NCI-H1105 (cell line): ENCODE data around the gene KDM1B.
A peak's percentile ranks its signal among the peaks of the same experiment; 100 is the strongest.
"Not testable (repeated sequence)": the region's sequence is repeated elsewhere in the genome, so short reads cannot be mapped to it uniquely, and the experiment has no call there.

Source experiments
- DNase-seq: peaks from one replicate; lab custom pipeline; 2025; lab: John Stamatoyannopoulos, UW

KDM1B gene

GRCh38 chr6:18155150-18155863 is at the start of gene KDM1B:
Gene KDM1B, plus strand, starts transcription at chr6:18155422. Its CDS starts 4,474 bp downstream, at chr6:18159896.
- DNase-seq: peak; percentile 99

- DNase-seq: no peak
Observed at GRCh38 chr6:18107061-18107460, 48.2 kb upstream of the KDM1B start.

- DNase-seq: no peak
Observed at GRCh38 chr6:18110162-18110561, 45.1 kb upstream of the KDM1B start.

GRCh38 chr6:18115356-18115755 is 39.9 kb upstream of the KDM1B start:
- DNase-seq: no peak

- no peak for DNase-seq
Observed at GRCh38 chr6:18117136-18117535, 38.1 kb upstream of the KDM1B start.

- DNase-seq: no peak
Observed at GRCh38 chr6:18118330-18118729, 36.9 kb upstream of the KDM1B start.

GRCh38 chr6:18119236-18119635 is 36.0 kb upstream of the KDM1B start:
- DNase-seq: no peak

GRCh38 chr6:18121580-18122127 is 33.6 kb upstream of the KDM1B start:
- no peak for DNase-seq

- DNase-seq: peak; percentile 55
Observed at GRCh38 chr6:18122128-18123093, 32.8 kb upstream of the KDM1B start, which contains the start of gene NHLRC1. Gene NHLRC1, minus strand, starts transcription at chr6:18122677. Its CDS starts 71 bp downstream, at chr6:18122606.

GRCh38 chr6:18126121-18126520 is 29.1 kb upstream of the KDM1B start:
- no peak for DNase-seq

GRCh38 chr6:18132346-18132745 is 22.9 kb upstream of the KDM1B start:
- DNase-seq: no peak

GRCh38 chr6:18135171-18135570 is 20.1 kb upstream of the KDM1B start:
- no peak for DNase-seq

GRCh38 chr6:18136260-18136659 is 19.0 kb upstream of the KDM1B start:
- DNase-seq: no peak

GRCh38 chr6:18138906-18139305 is 16.3 kb upstream of the KDM1B start:
- DNase-seq: no peak

GRCh38 chr6:18139935-18140621 is 15.1 kb upstream of the KDM1B start:
- no peak for DNase-seq

- DNase-seq: peak; percentile 95
Observed at GRCh38 chr6:18141805-18142590, 13.2 kb upstream of the KDM1B start.

GRCh38 chr6:18142591-18142861 is 12.7 kb upstream of the KDM1B start:
- DNase-seq: peak; percentile 65

- DNase-seq: no peak
Observed at GRCh38 chr6:18147160-18147559, 8.1 kb upstream of the KDM1B start.

- no peak for DNase-seq
Observed at GRCh38 chr6:18147616-18148015, 7.6 kb upstream of the KDM1B start.

- no peak for DNase-seq
Observed at GRCh38 chr6:18148304-18149025, 6.8 kb upstream of the KDM1B start.

- not testable (repeated sequence) for DNase-seq
Observed at GRCh38 chr6:18151391-18151790, 3.8 kb upstream of the KDM1B start.
